ENCODE measurements around the gene LMNTD1. TPM values are rescaled to one million over a fixed set of nuclear protein-coding genes. Genes with fewer than 3 reads are reported as not detected.

The LMNTD1 gene
- total RNA-seq, 1 experiment from 2014 or later = not detected

GRCh38 chr12:25504744-25505143 lies 48.3 kb downstream of the LMNTD1 start:
- intact Hi-C loops (cut with micrococcal nuclease; ENCODE audit: unreplicated experiment) = no loop called here
- Mint-ChIP-seq H3K4me3 (ENCODE audit: low read depth, unreplicated experiment) (no peak overlapping the region), H3K36me3 (ENCODE audit: insufficient read depth, unreplicated experiment) (no peaks in the 10 kb centered on the region), H3K27me3 (ENCODE audit: unreplicated experiment) (peaks cover 20% of the 10 kb centered on the region), H3K4me1 (ENCODE audit: low read depth, unreplicated experiment) (no peaks in the 10 kb centered on the region), H3K27ac (ENCODE audit: unreplicated experiment) (no peak overlapping the region), H3K9me3 (ENCODE audit: low read depth, unreplicated experiment) (no peaks in the 10 kb centered on the region)
- no peak for TF ChIP-seq CTCF (IDR thresholded peaks at IDR 0.05; ENCODE audit: unreplicated experiment)
- CTCF ChIA-PET = no interaction called here
- BruUV-seq (replicated peaks) = no TSS peak
- DNase-seq = no peak

GRCh38 chr12:25503666-25504065 lies 49.4 kb downstream of the LMNTD1 start:
- no peaks in the 10 kb centered on the region for H3K9me3 Mint-ChIP-seq (ENCODE audit: low read depth, unreplicated experiment)
- no peak overlapping the region for H3K4me3 Mint-ChIP-seq (ENCODE audit: low read depth, unreplicated experiment)
- no TSS peak for BruUV-seq (replicated peaks)

GRCh38 chr12:25502596-25502995 lies 50.5 kb downstream of the LMNTD1 start:
- CTCF ChIA-PET = no interaction called here
- DNase-seq = no peak
- BruUV-seq (replicated peaks) = no TSS peak
- Mint-ChIP-seq H3K9me3 (ENCODE audit: low read depth, unreplicated experiment) (no peaks in the 10 kb centered on the region), H3K4me1 (ENCODE audit: low read depth, unreplicated experiment) (no peaks in the 10 kb centered on the region), H3K27me3 (ENCODE audit: unreplicated experiment) (peaks cover 20% of the 10 kb centered on the region), H3K4me3 (ENCODE audit: low read depth, unreplicated experiment) (no peak overlapping the region), H3K27ac (ENCODE audit: unreplicated experiment) (no peak overlapping the region), H3K36me3 (ENCODE audit: insufficient read depth, unreplicated experiment) (no peaks in the 10 kb centered on the region)
- TF ChIP-seq CTCF (IDR thresholded peaks at IDR 0.05; ENCODE audit: unreplicated experiment) = no peak
- intact Hi-C loops (cut with micrococcal nuclease; ENCODE audit: unreplicated experiment) = no loop called here

More at GRCh38 chr12:25503666-25504065, 49.4 kb downstream of the LMNTD1 start:
- peaks cover 20% of the 10 kb centered on the region for H3K27me3 Mint-ChIP-seq (ENCODE audit: unreplicated experiment)
- H3K27ac Mint-ChIP-seq (ENCODE audit: unreplicated experiment) = no peak overlapping the region
- intact Hi-C loops (cut with micrococcal nuclease; ENCODE audit: unreplicated experiment) = no loop called here
- DNase-seq = no peak
- no peaks in the 10 kb centered on the region for H3K36me3 Mint-ChIP-seq (ENCODE audit: insufficient read depth, unreplicated experiment)
- CTCF ChIA-PET = no interaction called here
- no peaks in the 10 kb centered on the region for H3K4me1 Mint-ChIP-seq (ENCODE audit: low read depth, unreplicated experiment)
- no peak for TF ChIP-seq CTCF (IDR thresholded peaks at IDR 0.05; ENCODE audit: unreplicated experiment)

- Mint-ChIP-seq H3K27ac (ENCODE audit: unreplicated experiment) (no peak overlapping the region), H3K9me3 (ENCODE audit: low read depth, unreplicated experiment) (no peaks in the 10 kb centered on the region), H3K4me3 (ENCODE audit: low read depth, unreplicated experiment) (no peak overlapping the region), H3K36me3 (ENCODE audit: insufficient read depth, unreplicated experiment) (no peaks in the 10 kb centered on the region), H3K4me1 (ENCODE audit: low read depth, unreplicated experiment) (no peaks in the 10 kb centered on the region), H3K27me3 (ENCODE audit: unreplicated experiment) (peaks cover 20% of the 10 kb centered on the region)
- no peak for DNase-seq
- intact Hi-C loops (cut with micrococcal nuclease; ENCODE audit: unreplicated experiment) = no loop called here
- CTCF ChIA-PET = interaction anchor here (0.5 kb wide), 1 partner anchor 1384 kb away, joined by 5 read pairs; no protein-coding TSS in a partner anchor
- no TSS peak for BruUV-seq (replicated peaks)
- TF ChIP-seq CTCF (IDR thresholded peaks at IDR 0.05; ENCODE audit: unreplicated experiment) = no peak
Measured at GRCh38 chr12:25502118-25502517, 51.0 kb downstream of the LMNTD1 start.
